GM18505 (cell line): ENCODE measurements around the gene CTNND2.

Experiments
- ATAC-seq: cut with Tn5 transposase; IDR thresholded peaks from one replicate; pipeline ENCODE4 v1.9.1; 2021; ENCODE audit not compliant: unreplicated experiment
- POLR2A ChIP-seq: IDR thresholded peaks from 4 replicates; pipeline ENCODE4 v1.6.1; 2011; ENCODE audit warnings: borderline replicate concordance; ENCODE audit not compliant: insufficient read depth, insufficient read length; ENCODE audit errors: extremely low read depth

CTNND2 gene

GRCh38 chr5:10994091-10994986, 909.9 kb downstream of the CTNND2 start:
- no peak for ATAC-seq
- no peak for TF ChIP-seq POLR2A

DNA sequence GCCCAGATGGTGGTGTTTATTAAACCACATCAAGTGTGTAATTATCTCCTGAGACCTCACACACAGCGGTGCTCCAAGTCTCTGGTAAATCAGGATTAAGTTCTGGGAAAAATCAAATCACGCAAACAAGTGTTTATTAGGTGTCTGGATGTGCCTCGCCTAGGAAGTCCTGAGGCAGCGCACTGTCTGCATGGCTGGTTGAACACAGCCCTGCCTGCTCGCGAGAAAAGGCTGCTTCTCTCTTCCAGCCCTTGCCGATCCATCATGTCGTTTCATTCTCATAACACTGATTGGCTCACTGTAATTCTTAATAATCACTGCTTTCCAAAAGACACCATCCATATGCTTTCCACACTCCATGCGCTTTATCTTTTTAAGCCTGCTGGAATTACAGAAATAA, 913.6 kb downstream of the CTNND2 start:
- ATAC-seq: no peak
- no peak for TF ChIP-seq POLR2A

GRCh38 chr5:10989577-10990263, 914.5 kb downstream of the CTNND2 start:
- ATAC-seq: no peak
- TF ChIP-seq POLR2A: no peak

GRCh38 chr5:10988622-10989021, 915.6 kb downstream of the CTNND2 start:
- ATAC-seq: no peak
- no peak for TF ChIP-seq POLR2A

DNA sequence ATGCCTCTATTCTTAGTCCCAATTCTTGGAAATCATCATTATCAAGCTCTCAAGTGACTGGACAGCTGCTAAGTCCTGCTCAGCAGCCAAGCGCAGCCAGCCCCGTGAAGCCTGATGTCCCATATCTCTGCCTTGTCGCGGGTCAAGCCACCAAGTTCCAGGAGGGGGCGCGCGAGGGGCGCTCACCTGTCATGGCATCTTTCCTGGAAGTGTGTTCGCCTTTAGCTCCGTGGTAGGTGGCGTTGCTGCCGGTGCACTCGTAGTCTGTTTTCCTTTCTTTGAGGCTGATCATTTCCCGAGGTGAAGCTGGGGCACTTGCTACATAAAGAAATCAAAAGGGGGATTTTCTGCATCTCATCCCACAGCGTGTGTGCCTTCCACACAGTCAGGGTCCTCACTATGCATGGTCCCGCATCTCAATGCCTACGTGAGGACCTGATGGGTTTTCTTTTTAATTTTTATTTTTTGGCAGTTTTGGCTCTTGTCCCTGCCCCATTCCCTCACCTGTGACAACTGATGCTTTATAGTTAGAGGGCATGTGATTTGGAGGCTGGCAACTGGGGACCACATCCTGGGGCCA, 916.2 kb downstream of the CTNND2 start:
- peak; percentile 81 for ATAC-seq
- TF ChIP-seq POLR2A: no peak

DNA sequence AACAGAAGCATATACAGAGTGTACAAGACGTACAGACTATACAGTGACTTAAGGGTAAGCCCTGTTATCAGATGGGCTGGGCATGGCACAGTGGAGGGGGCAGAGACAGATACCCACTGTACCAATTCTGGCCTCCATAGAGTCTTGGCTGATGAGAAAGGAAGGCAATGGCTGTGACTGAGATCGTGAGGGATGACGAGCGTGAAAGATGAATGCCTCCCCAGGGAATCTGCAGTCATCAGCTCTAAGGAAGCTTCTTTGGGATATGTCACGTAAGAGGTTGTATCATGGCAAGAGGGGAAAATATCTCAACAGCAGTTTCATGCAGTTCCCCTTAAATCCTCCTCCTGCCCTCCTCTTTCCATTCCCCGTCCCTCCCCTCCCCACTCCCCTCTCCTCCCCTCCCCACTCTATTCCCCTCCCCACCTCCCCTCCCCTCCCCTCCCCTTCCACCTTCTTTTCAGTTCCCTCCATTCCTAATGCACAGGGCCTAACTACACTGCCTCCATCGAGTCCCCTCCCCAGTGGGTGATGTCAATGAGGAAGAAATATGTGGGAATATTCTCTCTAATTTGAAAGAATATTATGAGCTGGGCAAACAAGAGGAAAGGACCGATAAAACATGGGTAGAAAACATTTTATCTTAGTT, 916.8 kb downstream of the CTNND2 start:
- no peak for ATAC-seq
- no peak for TF ChIP-seq POLR2A

- no peak for TF ChIP-seq POLR2A
- ATAC-seq: no peak
These were observed 918.5 kb downstream of the CTNND2 start for GRCh38 chr5:10985721-10986110.

GRCh38 chr5:10985091-10985720, 919.0 kb downstream of the CTNND2 start:
- ATAC-seq: no peak
- no peak for TF ChIP-seq POLR2A

GRCh38 chr5:10984021-10984715, 920.1 kb downstream of the CTNND2 start:
- ATAC-seq: no peak
- no peak for TF ChIP-seq POLR2A

DNA sequence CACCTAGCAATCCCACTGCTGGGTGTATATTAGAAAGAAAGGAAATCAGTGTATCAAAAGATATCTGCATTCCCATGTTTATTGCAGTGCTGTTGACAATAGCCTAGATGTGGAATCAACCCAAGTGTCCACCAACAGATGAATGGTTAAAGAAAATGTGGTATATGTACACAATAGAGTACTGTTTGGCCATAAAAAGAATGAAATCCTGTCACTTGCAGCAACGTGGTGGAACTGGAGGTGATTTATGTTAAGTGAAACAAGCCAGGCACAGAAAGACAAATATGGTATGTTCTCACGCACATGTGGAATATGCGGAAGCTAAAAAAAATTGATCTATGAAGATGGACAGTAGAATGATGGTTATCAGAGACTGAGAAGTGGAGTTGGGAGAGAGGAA, 921.6 kb downstream of the CTNND2 start:
- TF ChIP-seq POLR2A: no peak
- no peak for ATAC-seq

GRCh38 chr5:10981932-10982331, 922.3 kb downstream of the CTNND2 start:
- ATAC-seq: no peak
- no peak for TF ChIP-seq POLR2A

DNA sequence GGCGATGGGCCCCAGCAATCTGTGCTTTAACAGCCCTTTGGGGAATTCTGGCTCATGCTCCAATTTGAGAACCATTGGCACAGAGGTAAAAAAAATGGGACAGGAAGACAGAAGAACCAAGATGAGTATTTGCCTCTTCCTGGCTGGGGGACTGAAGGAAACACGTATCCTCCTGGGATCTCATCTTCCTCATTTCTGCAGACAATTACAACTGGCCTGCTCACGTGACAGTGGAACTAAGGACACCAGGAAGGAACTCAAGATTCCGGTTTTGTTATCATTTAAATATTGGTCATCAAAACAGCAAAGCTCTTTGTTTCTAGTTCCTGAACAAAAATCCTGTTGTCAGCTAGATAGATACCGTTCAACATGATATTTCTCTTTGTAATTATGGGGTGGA, 927.2 kb downstream of the CTNND2 start:
- no peak for TF ChIP-seq POLR2A
- no peak for ATAC-seq

DNA sequence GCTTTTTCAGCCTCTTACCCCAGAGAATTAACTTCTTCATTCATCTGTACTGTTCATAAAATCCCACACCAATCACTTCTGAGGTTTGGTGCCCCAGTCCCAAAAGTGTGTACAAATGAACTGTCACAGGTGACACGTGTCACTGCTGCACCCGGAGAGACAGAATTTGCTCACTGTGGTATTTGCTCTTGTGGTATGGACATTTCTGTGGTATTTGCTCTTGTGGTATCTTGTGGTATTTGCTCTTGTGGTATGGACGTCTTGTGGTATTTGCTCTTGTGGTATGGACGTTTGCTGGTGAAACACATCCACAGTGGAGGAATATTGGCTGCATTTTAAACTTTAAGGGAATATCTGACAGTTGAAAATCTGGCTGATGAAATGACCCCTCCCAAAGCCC, 928.3 kb downstream of the CTNND2 start:
- no peak for ATAC-seq
- TF ChIP-seq POLR2A: no peak

DNA sequence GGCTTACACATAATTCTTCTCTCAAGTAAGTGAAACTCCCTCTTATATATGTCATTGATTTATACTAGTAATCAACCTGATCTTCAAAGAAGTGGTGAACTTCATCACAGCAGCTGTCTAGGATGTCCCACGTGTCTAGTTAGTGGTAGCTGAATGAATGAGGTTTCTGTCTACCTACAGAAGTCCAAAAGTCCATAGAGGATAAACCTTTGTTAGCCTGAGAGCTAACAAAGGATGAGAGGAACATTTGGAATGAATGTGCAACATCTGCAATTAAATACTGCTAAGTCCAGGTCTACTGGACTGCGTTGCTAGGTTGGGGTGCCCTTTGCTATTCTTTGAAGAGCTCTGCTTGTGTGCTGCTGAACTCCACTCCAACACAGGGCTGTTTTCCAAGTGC, 929.4 kb downstream of the CTNND2 start:
- no peak for TF ChIP-seq POLR2A
- ATAC-seq: no peak
